Left cardiac atrium (tissue), 4 donors: ENCODE measurements around the gene FRS2. TPM values are rescaled to one million over a fixed set of nuclear protein-coding genes. Genes with fewer than 3 reads are reported as not detected.
A peak's percentile ranks its signal among the peaks of the same experiment; 100 is the strongest.

Experiments used
- ATAC-seq, 2 donors: fragments of 200-7000 bp; cut with Tn5 transposase; one replicate each; pipeline ENCODE4 v1.9.1; 2020; ENCODE audit warnings: mild to moderate bottlenecking in 2 of 2, moderate library complexity in 2 of 2
- DNase-seq: peaks from one replicate; pipeline ENCODE4 v3.0.0-alpha.2; 2020
- intact Hi-C, 2 donors: fragments of 100-400 bp; cut with DNase I; formaldehyde crosslinking; loops; one replicate each; pipeline versions ENCODE4 v1.14.1 to v1.15.1; 2022 to 2023
- total RNA-seq, 2 donors: library from RNA; stranded (reverse); fragmentation: NEBNext Ultra II Directional; extraction: Animal tissue kit (Norgen Biotek cat#: 25700); gene quantifications; one replicate each; pipeline ENCODE4 v1.2.1, GENCODE V29; 2021
- donor health status: DM: no; HTN: yes; CAD: no.
- donor health status: DM: no; HTN: yes; CAD: no; lungs with severe emphysema.
- donor health status: DM: yes; HTN: yes; CAD: no.
- donor health status: Dilated cardiomyopathy.

FRS2 gene
- total RNA-seq, 2 donors from 2014 or later: 21.3 to 30.7 TPM

DNA sequence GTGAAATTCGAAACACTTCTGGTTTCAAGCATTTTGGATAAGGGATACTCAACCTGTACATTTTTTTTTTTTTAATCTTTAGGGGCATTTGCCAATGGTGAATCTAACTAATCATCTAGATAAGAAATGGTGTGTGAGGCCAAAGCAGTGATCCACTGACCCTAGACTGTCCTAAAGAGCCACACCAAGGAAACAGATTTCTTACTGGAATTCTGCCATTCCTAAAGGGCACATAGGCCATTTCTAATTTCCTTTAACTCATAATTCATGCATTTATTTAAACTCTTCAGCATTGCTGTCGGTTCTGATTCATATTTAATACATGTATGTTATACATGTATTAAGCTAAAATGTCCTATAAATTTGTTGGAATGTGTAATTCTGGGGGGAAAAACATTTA lies 47.2 kb downstream of the FRS2 start:
- intact Hi-C loops: no loop called here
- no peak for ATAC-seq
- no peak for DNase-seq

DNA sequence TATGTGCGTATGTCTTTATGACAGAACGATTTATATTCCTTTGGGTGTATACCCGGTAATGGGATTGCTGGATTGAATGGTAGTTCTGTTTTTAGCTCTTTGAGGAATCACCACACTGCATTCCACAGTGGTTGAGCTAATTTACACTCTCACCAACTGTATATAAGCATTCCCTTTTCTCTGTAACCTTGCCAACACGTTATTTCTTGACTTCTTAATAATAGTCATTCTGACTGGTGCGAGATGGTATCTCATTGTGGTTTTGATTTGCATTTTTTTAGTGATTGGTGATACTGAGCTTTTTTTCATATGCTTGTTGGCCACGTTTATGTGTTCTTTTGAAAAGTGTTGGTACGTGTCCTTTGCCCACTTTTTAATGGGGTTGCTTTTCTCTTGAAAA lies 49.7 kb downstream of the FRS2 start:
- ATAC-seq (no peak), DNase-seq (no peak)
- intact Hi-C loops: no loop called here

DNA sequence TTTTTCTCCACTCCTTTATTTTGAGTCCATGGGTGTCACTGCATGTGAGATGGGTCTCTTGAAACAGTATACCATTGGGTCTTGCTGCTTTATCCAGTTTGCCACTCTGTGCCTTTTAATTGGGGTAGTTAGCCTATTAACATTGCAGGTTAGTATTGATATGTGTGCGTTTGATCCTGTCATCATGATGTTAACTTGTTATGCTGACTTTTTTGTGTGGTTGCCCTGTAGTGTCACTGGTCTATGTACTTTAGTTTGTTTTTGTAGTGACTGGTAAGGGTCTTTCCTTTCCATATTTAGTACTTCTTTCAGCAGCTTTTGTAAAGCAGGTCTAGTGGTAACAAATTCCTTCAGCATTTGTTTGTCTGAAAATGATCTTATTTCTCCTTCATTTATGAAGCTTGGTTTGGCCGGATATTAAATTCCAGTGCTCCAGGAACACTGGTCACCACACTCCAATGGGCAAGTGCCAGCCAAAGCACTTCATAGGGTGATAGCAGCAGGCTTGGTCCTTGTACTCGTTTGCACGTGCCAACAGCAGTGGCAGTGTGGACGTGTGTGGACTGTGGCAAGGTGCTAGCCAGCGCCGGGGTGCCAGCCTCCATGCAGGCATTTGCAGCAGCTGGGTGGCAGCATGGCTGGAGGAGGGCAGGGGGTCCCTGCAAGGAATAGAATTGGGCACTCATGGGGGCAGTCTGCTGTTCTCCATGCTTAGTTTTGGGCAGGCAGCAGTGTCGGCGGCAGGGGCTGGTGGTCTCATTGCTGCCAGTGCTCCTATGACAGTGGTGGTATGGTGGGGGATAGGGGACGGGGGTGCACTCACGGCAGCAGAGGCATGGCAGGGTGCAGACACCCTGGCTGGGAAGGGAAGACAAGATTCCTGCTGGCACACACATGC lies 53.5 kb downstream of the FRS2 start:
- ATAC-seq (peak in 1 of 2 donors; percentile 29), DNase-seq (no peak)
- intact Hi-C loops: no loop called here

DNA sequence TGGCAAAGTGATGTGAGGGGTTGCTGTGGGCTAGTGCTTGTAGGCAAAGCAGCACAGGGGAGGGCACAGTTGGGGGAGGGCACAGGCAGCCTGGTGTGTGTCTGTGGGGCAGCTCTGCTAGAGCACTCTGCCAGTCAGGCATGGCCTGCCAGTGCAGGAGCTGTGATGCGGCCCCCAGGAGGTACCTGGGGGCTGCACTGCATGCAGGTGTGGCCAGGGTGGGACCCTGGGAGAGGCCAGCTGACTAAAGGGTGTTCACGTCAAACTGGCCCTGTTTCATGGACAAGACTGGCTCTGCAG lies 54.1 kb downstream of the FRS2 start:
- ATAC-seq (no peak), DNase-seq (no peak)
- intact Hi-C loops: no loop called here

DNA sequence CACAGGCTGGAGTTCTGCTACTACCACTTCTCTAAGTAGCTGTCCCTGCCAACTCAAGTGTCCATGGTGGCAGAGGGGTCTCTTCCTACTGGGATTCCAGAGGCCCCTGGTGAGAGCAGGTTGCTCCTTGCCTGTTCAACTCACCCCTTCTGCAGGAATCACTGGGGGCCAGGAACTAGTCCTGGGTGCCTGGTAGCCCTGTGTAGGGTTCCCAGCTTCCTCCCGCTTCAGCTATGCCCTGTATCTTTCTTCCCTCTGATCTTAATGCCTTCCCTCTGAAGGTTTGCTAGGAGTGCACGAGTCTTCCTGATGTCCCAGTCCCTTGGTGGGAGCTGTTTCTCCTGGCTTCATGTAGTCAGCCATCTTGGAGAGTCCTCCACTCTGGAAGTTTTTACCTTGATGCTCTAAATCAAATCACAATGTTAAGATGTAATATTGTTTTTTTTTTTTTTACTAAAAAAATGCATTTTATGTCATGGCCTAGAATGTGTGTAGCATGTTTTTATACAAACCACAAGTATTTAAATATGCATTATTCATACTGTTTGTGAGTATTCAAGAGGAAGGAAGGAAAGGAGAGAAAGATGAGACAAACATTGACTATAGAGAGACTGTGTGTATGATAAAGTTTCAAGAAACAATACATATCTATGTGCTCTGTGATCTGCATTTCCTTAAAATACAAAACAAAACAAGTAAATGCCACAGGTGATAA lies 54.7 kb downstream of the FRS2 start:
- ATAC-seq (peak in 1 of 2 donors; percentile 33), DNase-seq (no peak)
- intact Hi-C loops: no loop called here

DNA sequence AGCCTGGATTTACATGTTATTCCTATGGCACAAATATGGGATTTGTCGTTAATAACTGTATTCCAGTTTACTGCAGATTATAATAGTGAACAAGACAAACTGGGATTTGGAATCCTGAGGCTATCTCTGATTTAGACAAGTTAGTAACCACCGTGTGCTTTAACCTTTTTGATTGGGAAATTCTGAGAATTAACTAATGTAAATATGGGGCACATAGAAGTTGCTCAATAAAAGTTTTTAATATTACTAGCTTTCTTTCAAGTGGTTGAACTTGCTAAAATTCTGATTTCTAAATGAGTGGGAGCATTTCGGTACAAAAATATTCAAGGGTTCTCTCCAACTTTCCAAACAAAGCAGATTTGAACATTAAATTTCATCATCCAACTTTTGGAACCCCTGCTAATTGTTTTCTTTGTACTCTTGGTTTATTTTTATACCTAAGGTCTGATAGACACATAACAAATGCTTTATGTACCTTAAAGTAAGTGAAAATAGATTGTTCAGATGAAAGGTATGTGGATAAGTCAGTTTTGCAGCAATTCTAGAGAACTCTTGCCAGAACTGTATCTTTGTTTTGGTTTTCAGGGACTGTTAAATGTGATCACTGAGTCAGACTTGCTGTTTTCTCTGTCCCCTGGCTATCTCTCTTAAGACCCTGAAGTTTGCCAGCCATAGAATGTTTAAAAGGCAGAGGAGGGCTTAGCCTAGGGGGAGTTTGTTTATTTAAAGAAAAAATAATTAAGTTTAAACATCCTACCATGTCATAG lies 57.5 kb downstream of the FRS2 start:
- DNase-seq (no peak), ATAC-seq (peak in 1 of 2 donors; percentile 28)
- intact Hi-C loops: no loop called here

DNA sequence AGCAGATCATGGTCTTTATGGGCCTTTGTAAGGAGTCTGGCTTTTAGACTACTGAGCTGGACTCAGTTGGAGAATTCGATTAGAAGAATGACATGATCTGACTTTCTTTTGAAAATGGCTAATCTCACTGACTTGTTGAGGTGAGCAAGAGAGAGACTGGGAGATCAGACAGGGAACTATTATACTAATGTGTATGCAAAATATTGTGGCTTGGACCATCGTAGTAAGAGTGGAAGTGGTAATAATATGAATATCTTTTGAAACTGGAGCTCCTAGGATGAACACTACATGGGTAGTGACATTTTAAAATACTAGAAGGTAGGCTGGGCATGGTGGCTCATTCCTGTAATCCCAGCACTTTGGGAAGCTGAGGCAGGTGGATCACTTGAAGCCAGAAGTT lies 58.8 kb downstream of the FRS2 start:
- intact Hi-C loops: no loop called here
- no peak for DNase-seq

DNA sequence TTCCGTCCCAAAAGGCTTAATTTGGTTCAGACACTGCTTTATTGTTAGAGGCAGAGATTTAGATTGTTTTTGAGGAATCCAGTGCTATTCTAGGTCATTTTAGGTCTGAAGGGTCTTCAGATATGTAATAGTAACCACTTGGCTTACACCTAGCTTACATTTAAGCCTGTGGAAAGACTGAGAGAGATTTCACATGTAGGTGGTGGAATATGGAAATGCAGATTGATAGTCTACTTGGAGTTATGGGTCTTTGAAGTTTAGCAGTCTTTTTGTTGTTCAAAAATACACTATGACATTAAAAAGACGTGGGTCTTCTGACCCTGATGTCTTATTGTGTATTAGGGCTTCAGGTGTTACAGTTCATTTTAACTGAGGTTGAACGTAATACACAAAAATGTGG lies 63.7 kb downstream of the FRS2 start:
- DNase-seq: no peak
- intact Hi-C loops: no loop called here

More for the DNA sequence above, 58.8 kb downstream of the FRS2 start:
- ATAC-seq: no peak

DNA sequence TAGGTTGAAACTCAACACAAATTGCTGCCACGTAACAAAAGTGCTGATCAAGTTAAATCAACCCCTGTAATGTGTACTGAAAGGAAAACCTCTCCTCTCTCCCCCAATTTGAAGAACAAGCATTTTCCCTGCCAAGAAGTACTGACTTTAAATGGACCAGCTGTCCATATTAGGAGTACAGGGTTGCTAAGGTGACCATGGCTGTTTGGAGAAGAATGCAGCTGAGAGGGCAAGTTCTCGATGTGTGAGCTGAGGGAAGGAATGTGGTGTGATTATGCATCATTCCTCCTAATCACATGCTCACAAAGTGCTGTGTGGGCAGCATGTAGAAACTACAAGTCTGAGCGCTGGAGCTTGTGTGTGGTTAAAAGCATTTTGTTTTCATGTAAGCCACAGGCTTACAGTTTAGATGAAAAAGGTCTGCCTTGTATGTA lies 64.2 kb downstream of the FRS2 start:
- ATAC-seq: peak; percentile 98 to 100
- DNase-seq: peak; percentile 43
- intact Hi-C loops: no loop called here

More for the DNA sequence above, 63.7 kb downstream of the FRS2 start:
- no peak for ATAC-seq

DNA sequence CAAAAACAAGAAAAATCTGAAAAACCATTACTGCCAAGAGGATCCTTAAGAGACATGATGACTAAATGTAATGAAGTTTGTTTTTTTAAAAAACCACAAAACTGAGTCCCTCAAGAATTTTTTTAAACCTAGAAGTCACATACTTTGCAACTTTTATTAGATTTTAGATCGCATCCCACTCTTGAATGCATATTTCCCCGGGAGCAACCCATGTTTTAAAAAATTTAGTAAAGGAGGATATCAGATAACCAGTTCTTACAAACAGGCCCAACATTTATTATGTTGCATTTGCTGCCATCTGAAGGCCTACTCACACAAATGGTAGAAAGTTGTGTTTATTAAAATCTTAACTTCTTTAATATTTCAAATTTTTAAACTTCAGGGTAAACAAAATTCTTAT lies 70.8 kb downstream of the FRS2 start:
- intact Hi-C loops: no loop called here
- ATAC-seq (no peak), DNase-seq (no peak)

DNA sequence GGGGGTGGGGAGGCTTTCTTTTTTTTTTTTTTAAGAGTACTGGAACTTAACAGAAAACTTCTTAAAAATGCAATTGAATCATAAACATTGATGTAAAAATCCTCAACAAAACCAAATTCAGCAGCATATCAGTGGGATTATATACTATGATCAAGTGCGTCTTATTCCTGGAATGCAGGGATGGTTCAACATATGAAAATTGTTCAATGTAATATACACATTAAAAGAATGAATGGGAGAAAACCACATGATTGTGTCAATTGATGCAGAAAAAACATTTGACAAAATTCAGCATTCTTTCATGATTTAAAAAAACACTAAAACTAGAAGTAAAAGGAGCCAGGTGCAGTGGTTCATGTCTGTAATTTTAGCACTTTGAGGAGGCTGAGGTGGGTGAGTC lies 73.9 kb downstream of the FRS2 start:
- DNase-seq: no peak
- ATAC-seq: no peak
- intact Hi-C loops: no loop called here

DNA sequence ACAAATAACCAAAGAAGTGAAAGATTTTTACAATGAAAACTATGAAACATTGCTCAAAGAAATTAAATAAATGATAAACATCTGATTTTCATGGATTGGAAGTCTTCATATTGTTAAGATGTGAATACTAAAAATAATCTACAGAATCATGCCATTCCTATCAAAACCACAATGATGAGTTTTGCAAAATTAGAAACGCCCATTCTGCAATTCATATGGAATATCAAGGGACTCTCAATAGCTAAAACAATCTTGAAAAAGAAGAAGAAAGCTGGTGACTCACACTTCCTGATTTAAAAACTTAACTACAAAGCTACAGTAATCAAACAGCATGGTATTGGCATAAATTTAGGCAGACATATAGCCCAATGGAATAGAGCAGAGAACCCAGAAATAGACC lies 74.9 kb downstream of the FRS2 start:
- intact Hi-C loops: no loop called here
- DNase-seq: no peak
- no peak for ATAC-seq

DNA sequence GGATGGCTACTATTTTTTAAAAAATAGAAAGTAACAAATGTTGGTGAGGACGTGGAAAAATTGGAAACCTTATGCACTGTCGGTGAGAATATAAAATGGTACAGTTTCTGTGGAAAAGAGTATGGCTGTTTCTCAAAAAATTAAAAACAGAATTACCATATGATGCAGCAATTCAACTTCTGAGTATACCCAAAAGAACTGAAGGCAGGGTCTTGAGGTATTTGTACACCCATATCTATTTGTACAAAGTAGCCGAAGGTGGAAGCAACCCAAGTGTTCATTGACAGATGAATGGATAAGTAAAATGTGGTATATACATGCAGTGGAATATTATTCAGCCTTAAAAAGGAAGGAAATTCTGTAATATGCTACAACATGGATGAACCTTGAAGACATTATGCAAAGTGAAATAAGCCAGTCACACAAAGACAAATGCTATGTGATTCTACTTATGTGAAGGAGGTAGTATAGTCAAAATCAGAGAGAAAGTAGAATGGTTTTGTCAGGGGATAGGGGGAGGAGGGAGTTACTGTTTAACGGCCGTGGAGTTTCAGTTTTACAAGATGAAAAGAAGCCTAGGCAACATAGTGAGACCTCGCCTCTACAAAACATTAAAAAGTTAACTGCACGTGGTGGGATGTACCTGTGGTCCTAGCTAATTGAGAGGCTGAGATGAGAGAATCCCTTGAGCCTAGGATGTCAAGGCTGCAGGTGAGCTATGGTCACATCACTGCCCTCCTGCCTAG lies 76.7 kb downstream of the FRS2 start:
- ATAC-seq (no peak), DNase-seq (no peak)

DNA sequence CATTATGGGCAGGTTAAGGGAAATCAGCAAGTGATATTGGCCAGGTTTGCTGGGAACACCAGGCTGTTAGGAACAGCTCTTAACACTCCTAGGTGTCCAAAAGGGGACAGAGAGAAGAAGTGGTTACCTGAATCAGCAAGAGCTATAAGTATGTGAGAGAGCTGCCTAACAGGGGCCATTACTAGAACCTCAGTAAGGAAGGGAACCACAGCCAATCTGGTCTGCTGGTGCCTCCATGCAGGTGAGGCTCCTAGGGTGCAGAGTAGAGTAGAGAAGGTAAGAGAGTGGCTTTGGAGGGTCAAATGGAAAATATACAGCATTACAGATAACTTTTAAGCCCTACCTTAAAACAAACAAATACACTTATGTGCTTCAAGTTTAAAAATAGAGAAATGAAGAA lies 78.5 kb downstream of the FRS2 start:
- DNase-seq (no peak), ATAC-seq (no peak)
- intact Hi-C loops: no loop called here

More for the DNA sequence above, 76.7 kb downstream of the FRS2 start:
- intact Hi-C loops: no loop called here

DNA sequence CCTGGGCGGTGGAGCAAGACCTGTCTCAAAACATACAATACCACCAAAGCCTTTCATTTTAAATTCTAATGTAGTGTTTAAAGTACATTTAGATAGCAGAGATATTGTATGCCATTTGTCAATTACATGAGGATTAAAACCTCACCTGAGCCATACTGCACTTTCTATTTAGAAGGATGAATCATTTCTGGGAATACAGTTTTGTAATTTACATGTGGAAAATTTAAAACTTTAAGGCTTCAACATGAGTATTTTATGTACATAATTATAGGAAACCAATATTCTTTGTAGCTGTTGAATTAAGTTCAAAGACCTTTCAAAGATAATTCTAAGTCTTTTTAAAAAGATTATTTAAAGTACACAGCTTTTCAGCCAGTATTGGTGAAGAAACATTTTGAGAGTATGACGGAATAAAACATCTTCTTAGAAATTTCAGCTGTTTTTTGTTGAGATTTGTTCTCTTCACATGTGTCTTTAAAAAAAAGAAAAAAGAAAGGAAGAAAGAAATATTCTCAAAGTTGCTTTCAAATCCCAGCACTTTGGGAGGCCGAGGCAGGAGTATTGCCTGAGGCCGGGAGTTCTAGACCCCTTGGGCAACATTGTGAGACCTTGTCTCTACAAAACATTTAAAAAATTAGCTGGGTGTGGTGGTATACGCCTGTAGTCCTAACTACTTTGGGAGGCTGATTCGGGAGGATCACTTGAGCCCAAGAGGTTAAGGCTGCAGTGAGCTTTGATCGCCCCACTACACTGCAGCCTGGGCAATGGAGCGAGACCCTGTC lies 80.6 kb downstream of the FRS2 start:
- ATAC-seq: no peak
- intact Hi-C loops: no loop called here
- no peak for DNase-seq

DNA sequence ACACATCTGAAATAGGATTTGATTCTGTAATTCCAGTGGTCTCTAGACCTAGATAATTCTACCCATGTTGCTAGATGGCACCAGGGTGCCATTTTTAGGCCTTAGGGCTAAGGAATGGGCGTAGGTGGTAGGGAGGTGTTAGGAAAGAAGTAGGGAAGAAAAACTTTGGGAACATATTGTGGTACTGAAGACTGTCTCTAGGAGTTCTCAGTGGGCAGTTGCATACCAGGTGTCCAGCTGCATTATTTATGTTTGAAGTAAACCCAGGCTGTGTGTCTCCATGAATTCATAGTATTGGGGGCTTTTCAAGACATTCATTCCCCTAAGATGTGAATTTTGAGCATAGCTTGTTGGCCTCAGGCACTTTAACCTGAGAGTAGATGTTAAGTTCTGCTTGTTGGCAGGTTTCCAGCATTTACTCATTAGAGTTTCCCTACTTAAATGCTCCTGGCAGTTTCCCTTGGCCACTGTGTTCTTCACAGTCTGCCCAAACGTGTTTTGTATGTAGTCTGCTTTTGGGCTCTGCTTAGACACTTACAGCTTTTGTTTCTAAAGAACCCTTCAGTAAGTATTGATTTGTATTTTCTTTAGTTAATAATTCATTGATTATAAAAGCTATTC lies 83.5 kb downstream of the FRS2 start:
- intact Hi-C loops: no loop called here
- ATAC-seq (peak in 1 of 2 donors; percentile 58), DNase-seq (no peak)

DNA sequence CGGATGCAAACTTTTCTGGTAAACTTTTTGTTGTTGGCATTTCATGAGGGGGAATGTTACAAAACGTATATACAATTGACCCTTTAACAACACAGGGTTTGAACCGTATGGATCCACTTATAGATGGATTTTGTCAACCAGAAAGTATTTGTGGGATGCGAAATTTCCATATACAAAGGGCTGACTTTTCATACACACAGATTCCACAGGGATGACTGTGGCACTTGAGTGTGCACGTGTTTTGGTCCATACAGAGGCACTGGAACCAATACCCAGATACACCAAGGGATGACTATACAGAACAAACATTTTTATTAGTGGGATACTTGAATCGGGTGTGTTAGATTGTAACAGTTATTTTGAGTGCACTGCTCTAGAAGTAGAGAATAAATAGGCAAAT lies 85.3 kb downstream of the FRS2 start:
- DNase-seq: no peak
- intact Hi-C loops: no loop called here
- no peak for ATAC-seq

DNA sequence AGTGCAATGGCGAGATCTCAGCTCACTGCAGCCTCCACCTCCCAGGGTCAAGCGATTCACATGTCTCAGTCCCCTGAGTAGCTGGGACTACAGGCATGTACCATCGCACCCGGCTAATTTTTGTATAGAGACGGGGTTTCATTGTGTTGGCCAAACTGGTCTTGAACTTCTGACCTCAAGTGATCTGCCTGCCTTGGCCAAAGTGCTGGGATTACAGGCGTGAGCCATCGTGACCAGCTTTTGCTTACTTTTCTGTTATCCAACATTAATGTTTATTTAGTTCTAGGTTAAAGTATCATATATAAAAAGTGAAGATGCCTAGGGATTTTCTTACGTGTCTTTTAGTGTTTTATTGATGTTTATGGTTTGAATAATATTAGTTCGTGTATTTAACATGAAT lies 86.2 kb downstream of the FRS2 start:
- intact Hi-C loops: no loop called here
- DNase-seq (no peak), ATAC-seq (no peak)
